Muscle of leg (tissue), 11 donors: ENCODE data around the gene SBF2. TPM values are rescaled to one million over a fixed set of nuclear protein-coding genes. Genes with fewer than 3 reads are reported as not detected.
A peak's percentile ranks its signal among the peaks of the same experiment; 100 is the strongest.

Experiments
- DNase-seq: peaks from one replicate; pipeline ENCODE4 v3.0.0; 2013
- H3K27ac ChIP-seq: one replicate; pipeline ENCODE4 v1.5.1; 2013; ENCODE audit warnings: mild to moderate bottlenecking, low read length, control low read depth
- H3K27me3 ChIP-seq: one replicate; pipeline ENCODE4 v1.6.1; 2013; ENCODE audit warnings: low read length; ENCODE audit not compliant: control insufficient read depth, insufficient read depth
- H3K36me3 ChIP-seq: one replicate; pipeline ENCODE4 v1.6.1; 2013; ENCODE audit warnings: low read length; ENCODE audit not compliant: control insufficient read depth, insufficient read depth
- H3K4me1 ChIP-seq: one replicate; pipeline ENCODE4 v1.6.1; 2013; ENCODE audit warnings: low read length; ENCODE audit not compliant: control insufficient read depth, insufficient read depth
- H3K4me3 ChIP-seq: one replicate; pipeline ENCODE4 v1.5.1; 2013; ENCODE audit warnings: low read length, control low read depth
- H3K9me3 ChIP-seq: replicated peaks from 2 replicates; pipeline ENCODE4 v1.6.1; 2013; ENCODE audit warnings: low read depth, low read length; ENCODE audit not compliant: control insufficient read depth
- WGBS: methylation state at CpG from one replicate; pipeline ENCODE4 v1.1.5; 2013; ENCODE audit warnings: missing lambda C conversion rate; ENCODE audit not compliant: insufficient coverage; 5-methylcytosine and 5-hydroxymethylcytosine counted together
- polyA plus RNA-seq, 8 donors: library from polyadenylated mRNA; unstranded; fragments of 120-200 nt; gene quantifications; one replicate each; pipeline versions ENCODE4 v1.2.1 to v1.2.3, GENCODE V29; 2013; ENCODE audit warnings: inconsistent platforms in 1 of 8, low replicate concordance in 1 of 8; ENCODE audit not compliant: insufficient read length in 8 of 8, insufficient read depth in 1 of 8
- total RNA-seq: library from RNA; stranded (reverse); fragments of 120-200 nt; gene quantifications from one replicate; pipeline ENCODE4 v1.2.4, GENCODE V29; 2013

The SBF2 gene
- total and polyA plus RNA-seq, 9 donors = 18.3 to 29.5 (median 21.5) TPM

DNA sequence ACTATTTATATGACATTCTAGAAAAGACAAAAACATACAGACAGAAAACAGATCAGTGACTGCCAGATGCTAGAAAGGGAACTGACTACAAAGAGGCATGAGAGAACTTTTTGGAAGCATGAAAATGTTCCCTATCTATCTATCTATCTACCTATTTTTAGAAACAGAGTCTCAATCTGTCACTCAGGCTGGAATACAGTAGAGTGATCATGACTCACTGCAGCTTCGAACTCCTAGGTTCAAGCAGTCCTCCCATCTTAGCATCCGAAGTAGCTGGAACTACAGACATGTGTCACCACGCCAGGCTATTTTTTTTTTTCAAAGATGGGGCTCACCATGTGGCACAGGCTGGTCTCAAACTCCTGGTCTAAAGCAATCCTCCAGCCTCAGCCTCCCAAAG, 6.9 kb downstream of the SBF2 start:
- H3K36me3 ChIP-seq = peaks cover 4% of the 10 kb centered on the region
- H3K4me3 ChIP-seq = no peak overlapping the region
- no peak for DNase-seq
- H3K4me1 ChIP-seq = peaks cover 6% of the 10 kb centered on the region
- no peak overlapping the region for H3K27ac ChIP-seq
- no peaks in the 10 kb centered on the region for H3K27me3 ChIP-seq
- WGBS = 86% methylated on average over 3 of the region's 3 CpGs
- no peaks in the 10 kb centered on the region for H3K9me3 ChIP-seq

DNA sequence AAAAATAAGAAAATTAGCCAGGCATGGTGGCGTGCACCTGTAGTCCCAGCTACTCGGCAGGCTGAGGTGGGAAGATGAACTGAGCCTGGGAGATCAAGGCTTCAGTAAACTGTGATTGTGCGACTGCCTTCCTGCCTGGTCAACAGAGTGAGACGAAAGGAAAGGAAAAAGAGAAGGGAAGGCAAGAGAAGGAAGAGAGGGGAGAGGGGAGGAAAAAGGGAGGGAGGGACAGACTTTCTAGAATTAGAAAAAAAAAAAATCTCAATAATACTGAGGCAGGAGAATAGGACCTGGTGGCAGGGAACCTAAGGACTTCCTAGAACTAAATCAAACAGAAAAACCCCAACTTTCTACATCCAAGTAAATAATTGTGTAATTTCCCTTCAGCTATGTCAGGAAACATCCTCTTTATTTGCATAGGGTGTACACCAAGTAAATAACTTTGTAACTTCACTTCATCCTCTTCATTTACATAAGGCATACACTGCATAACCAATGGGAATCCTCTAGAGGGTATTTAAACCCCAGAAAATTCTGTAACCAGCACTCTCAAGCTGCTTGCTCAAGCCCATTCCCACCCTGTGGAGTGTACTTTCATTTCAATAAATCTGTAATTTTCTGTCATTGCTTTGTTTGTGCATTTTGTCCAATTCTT, 8.7 kb downstream of the SBF2 start:
- peaks cover 6% of the 10 kb centered on the region for H3K4me1 ChIP-seq
- H3K27me3 ChIP-seq = no peaks in the 10 kb centered on the region
- H3K9me3 ChIP-seq = no peaks in the 10 kb centered on the region
- no peak for DNase-seq
- 98% methylated on average over 4 of the region's 4 CpGs for WGBS
- peaks cover 4% of the 10 kb centered on the region for H3K36me3 ChIP-seq
- no peak overlapping the region for H3K27ac ChIP-seq
- H3K4me3 ChIP-seq = no peak overlapping the region

DNA sequence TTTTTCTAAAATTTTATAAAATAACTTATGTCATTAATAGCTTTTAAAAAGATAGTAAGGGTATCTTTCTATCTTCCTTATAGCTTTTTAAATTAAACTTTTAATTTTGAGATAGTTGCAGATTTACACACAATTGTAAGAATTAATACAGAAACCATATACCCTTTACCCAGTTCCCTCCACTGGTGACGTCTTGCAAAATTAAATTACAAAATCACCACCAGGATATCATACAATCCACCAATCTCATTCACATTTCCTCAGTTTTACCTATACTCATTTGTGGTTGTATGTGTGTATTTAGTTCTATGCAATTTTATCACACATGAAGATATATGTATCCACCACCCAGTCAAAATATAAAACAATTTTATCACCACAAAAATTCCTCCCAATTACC, 10.0 kb downstream of the SBF2 start:
- H3K9me3 ChIP-seq = no peaks in the 10 kb centered on the region
- no peak overlapping the region for H3K27ac ChIP-seq
- H3K36me3 ChIP-seq = peaks cover 2% of the 10 kb centered on the region
- no peaks in the 10 kb centered on the region for H3K27me3 ChIP-seq
- peaks cover 6% of the 10 kb centered on the region for H3K4me1 ChIP-seq
- no peak overlapping the region for H3K4me3 ChIP-seq
- no peak for DNase-seq
- WGBS = no CpG with 5 or more reads among the region's 1 CpG

DNA sequence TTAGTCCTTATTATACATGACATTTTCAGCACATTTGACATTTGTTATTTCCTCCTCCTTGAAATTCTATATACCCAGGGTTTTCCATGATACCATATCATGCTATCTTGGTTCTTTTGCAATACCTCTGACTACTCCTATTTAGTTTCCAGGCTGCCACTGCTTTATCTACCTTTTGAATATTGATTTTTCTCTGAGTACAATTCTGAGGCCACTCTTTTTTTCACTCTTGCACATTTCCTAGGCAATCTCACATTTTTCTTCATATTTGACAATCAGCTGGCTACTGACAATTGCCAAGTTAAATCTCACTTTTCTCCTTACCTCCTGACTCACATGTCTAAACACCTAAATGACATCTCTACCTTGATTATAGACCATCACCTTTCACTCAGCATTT, 11.9 kb downstream of the SBF2 start:
- Histone ChIP-seq H3K27ac (no peak overlapping the region), H3K36me3 (no peaks in the 10 kb centered on the region), H3K9me3 (no peaks in the 10 kb centered on the region), H3K27me3 (no peaks in the 10 kb centered on the region), H3K4me1 (no peaks in the 10 kb centered on the region), H3K4me3 (no peak overlapping the region)
- no peak for DNase-seq

DNA sequence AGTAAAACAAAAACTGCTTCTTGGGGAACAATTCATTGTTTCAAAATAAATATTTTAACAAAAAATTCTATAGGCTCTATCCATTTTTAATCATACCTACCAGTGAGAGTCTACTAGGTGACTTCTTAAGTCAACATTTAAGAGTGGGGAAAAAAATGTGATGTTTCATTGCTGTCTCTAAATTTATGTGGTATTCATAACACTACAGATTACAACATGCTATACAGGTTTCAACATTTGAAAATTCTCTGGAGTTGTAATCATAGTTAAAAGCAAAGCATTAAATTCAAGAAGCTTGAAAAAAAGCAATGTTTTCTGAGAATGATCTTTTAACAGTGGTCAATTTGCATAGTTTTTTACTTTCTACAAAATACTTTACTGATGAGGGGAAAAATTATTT, 18.3 kb downstream of the SBF2 start:
- Histone ChIP-seq H3K4me1 (no peaks in the 10 kb centered on the region), H3K36me3 (no peaks in the 10 kb centered on the region), H3K27me3 (no peaks in the 10 kb centered on the region), H3K9me3 (no peaks in the 10 kb centered on the region), H3K4me3 (no peak overlapping the region), H3K27ac (no peak overlapping the region)
- DNase-seq = no peak

DNA sequence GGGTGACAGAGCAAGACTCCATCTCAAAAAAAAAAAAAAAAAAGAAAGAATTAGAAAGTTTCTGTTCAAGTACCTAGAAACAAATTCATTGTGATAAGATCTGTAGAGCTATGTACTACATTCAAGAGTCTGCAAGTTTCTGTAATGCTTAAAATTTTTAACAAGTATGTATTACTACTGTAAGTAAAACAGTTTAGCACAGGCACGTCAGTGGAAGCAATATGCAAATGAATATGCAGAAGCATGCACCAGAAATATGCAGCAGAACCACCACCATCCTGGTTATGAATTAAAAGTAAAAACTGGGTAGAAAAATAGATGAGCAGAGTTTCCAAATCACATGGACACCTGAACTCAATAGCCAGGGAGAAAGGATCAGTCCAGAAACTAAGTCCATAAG, 19.3 kb downstream of the SBF2 start:
- no peak for DNase-seq

DNA sequence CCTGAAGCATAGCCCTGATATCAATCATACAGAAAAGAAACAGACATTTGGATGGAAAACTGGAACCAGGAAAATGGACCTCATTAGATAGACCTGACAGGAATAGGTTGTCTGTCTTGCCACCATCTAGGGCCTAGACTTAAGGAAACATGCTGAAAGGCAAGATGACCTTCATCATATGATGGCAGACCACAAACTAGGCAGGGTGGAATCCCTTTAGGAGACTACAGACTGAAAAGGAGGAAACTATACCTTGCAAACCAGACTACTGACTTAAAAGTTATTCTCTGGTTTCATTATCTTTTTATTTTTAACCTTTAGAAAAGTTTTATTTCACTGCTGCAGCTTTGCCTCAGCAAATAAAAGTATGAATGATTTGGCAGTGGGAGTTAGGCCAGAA, 20.3 kb downstream of the SBF2 start:
- H3K27ac ChIP-seq = no peak overlapping the region
- no peaks in the 10 kb centered on the region for H3K36me3 ChIP-seq
- no peak overlapping the region for H3K4me3 ChIP-seq
- no peaks in the 10 kb centered on the region for H3K9me3 ChIP-seq
- H3K27me3 ChIP-seq = no peaks in the 10 kb centered on the region
- no peaks in the 10 kb centered on the region for H3K4me1 ChIP-seq
- no peak for DNase-seq

More for the DNA sequence above, 19.3 kb downstream of the SBF2 start:
- Histone ChIP-seq H3K27me3 (no peaks in the 10 kb centered on the region), H3K4me3 (no peak overlapping the region), H3K27ac (no peak overlapping the region), H3K36me3 (no peaks in the 10 kb centered on the region), H3K9me3 (no peaks in the 10 kb centered on the region), H3K4me1 (no peaks in the 10 kb centered on the region)
- no CpG with 5 or more reads among the region's 1 CpG for WGBS

DNA sequence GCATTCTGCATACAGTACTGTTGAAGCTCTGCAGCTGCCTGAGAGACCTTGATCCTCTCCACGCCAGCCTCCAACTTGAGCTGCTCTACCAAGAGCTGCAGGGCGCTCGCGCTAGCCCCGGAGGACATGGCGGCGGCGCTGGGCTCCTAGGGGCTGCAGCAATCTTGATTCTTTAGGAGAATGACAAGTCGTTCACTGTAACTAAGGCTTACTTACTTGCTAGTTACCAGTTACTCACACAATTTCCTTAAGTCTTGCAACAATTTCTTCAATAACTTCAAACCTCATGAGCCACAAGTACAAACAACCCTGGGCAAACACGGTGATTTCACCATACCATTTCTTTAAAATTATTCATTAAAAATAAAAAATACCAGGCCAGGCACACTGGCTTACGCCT, 21.9 kb downstream of the SBF2 start:
- no peaks in the 10 kb centered on the region for H3K9me3 ChIP-seq
- no peak overlapping the region for H3K4me3 ChIP-seq
- H3K27me3 ChIP-seq = no peaks in the 10 kb centered on the region
- 97% methylated on average over 7 of the region's 11 CpGs for WGBS
- H3K4me1 ChIP-seq = no peaks in the 10 kb centered on the region
- H3K36me3 ChIP-seq = no peaks in the 10 kb centered on the region
- no peak overlapping the region for H3K27ac ChIP-seq
- no peak for DNase-seq

DNA sequence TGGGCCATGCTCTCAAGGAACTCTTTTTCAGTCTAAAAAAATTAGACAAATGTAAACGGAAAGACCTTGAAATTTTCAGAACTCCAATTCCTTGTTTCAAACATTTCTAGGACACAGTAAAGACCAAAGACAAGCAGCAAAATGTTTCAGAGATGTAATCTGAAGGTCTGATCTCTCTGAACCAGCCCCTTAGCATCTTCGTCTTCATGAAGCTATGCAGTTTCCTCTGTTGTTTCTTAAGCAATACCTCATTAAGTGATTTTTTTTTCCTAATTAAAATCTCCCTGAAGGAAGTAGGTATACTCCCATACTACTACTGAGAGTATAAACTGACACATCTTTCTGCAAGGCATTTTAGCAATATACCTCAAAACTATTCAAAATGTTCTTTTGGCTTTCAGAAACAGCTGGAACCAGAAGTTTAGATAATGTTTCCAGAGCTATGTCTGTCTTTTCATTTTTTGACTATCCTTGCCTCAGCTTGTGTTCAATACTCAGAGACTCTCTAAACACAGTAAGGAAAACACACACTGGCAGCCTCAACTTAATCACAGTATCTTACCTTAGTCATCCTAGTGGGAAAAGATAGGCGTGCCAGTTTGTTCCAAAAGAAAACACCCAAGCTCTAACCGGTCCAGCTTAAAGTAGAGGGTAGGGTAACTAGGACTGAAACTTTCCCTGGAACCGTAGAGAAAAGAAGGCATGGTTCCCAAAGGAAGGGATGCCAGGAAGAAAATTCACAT, 25.1 kb downstream of the SBF2 start:
- no CpG with 5 or more reads among the region's 5 CpGs for WGBS
- no peaks in the 10 kb centered on the region for H3K36me3 ChIP-seq
- no peaks in the 10 kb centered on the region for H3K27me3 ChIP-seq
- no peaks in the 10 kb centered on the region for H3K4me1 ChIP-seq
- H3K27ac ChIP-seq = no peak overlapping the region
- no peak for DNase-seq
- H3K4me3 ChIP-seq = no peak overlapping the region
- H3K9me3 ChIP-seq = no peaks in the 10 kb centered on the region

DNA sequence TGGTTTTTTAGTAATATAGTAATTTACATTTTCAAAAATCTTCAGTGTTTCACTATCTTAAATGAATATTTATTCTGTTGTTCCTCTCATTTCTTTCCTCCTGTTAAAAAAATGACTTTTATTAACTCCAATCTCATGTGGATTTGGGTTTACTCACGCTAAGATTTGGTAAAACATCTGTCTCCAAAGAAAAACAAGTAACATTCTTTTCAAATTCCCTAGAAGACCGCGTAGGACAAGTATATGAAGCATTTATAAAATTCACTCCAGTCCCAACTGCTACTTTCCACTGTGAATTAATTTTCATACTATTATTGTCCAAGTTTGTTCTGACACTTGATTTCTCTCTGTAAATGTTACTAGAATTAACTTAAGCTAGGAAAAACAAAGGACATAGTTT, 26.2 kb downstream of the SBF2 start:
- Histone ChIP-seq H3K9me3 (no peaks in the 10 kb centered on the region), H3K4me3 (no peak overlapping the region), H3K27me3 (no peaks in the 10 kb centered on the region), H3K4me1 (no peaks in the 10 kb centered on the region), H3K36me3 (no peaks in the 10 kb centered on the region), H3K27ac (no peak overlapping the region)
- peak; percentile 50 for DNase-seq
- no CpG with 5 or more reads among the region's 3 CpGs for WGBS

DNA sequence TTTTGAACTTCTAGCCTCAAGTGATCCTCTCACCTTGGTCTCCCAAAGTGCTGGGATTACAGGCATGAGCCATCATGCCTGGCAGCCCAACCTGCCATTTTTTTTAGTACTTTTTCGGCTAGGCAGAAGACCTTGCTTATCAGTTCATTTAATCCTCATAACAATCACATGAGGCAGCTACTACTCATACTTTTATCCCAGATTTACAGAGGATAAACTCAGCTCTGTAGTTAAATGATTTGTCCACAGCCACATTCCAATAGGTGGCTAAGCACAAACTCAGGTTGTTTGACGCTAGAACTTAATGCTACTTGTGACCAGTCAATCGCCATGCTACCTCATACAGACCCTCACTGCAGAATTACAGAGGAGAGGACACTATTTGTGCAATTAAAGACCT, 28.1 kb downstream of the SBF2 start:
- 100% methylated on average over 2 of the region's 3 CpGs for WGBS
- Histone ChIP-seq H3K27ac (no peak overlapping the region), H3K9me3 (no peaks in the 10 kb centered on the region), H3K36me3 (no peaks in the 10 kb centered on the region), H3K27me3 (no peaks in the 10 kb centered on the region), H3K4me3 (no peak overlapping the region), H3K4me1 (no peaks in the 10 kb centered on the region)
- DNase-seq = no peak
